Gastroesophageal sphincter (tissue), 3 donors: ENCODE data around the gene CDCA5.

ENCODE experiments used
- CTCF ChIP-seq, 4 experiments: fragments of 200-600 bp in 2 of 4; fragments of 450-650 bp in 2 of 4; sonication (generic) in 1 of 4; IDR thresholded peaks; one replicate each; pipeline ENCODE4 v1.5.1; 2017 to 2019; ENCODE audit warnings: antibody characterized with exemption in 4 of 4, mild to moderate bottlenecking in 2 of 4, moderate library complexity in 2 of 4
- POLR2A ChIP-seq, 2 donors: fragments of 450-650 bp; IDR thresholded peaks; one replicate each; pipeline ENCODE4 v1.6.1; 2017; ENCODE audit warnings: antibody characterized with exemption in 2 of 2, mild to moderate bottlenecking in 2 of 2, moderate library complexity in 1 of 2

GRCh38 chr11:65115361-65116082 lies 31.7 kb upstream of the CDCA5 start:
- TF ChIP-seq CTCF (IDR thresholded peaks at IDR 0.05) (no peak), POLR2A (IDR thresholded peaks at IDR 0.05) (no peak)
